ENCODE measurements around the gene KCNA10.

KCNA10 gene

DNA sequence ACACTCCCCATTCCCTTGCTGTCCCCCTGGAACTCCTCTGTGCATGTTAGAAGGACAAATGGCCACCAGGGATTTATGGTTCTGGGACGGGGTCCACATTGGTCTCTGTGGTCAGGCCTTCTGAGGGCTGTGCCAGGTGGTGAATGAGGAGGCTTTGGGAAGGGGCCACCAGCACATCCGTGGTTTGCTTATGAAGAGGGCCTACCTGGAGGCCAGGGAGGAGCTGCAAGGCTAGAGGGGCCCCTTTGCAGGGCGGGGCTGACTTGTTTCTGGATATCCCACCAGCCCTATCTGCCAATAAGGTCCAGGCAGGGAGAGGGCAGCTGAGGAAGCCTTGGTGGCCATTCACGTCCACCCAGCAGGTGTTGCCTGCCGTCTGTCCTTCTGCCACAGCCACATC lies 24.9 kb downstream of the KCNA10 start (continued):
- TF ChIP-seq ZNF175 (tag by site-specific recombination; IDR thresholded peaks at IDR 0.05) = no peak
- TF ChIP-seq BCL11B (tag by site-specific recombination; IDR thresholded peaks at IDR 0.05; ENCODE audit: low read depth) = no peak
- TF ChIP-seq, protein P1, sequence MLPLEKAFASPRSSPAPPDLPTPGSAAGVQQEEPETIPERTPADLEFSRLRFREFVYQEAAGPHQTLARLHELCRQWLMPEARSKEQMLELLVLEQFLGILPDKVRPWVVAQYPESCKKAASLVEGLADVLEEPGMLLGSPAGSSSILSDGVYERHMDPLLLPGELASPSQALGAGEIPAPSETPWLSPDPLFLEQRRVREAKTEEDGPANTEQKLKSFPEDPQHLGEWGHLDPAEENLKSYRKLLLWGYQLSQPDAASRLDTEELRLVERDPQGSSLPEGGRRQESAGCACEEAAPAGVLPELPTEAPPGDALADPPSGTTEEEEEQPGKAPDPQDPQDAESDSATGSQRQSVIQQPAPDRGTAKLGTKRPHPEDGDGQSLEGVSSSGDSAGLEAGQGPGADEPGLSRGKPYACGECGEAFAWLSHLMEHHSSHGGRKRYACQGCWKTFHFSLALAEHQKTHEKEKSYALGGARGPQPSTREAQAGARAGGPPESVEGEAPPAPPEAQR (tag by site-specific recombination; IDR thresholded peaks at IDR 0.05) = no peak
- no peak for TF ChIP-seq ZNF140 (tag by site-specific recombination; IDR thresholded peaks at IDR 0.05)
- TF ChIP-seq ZNF311 (tag by site-specific recombination; IDR thresholded peaks at IDR 0.05; ENCODE audit: borderline replicate concordance) = no peak
- no peak for TF ChIP-seq ZIC2 (tag by site-specific recombination; IDR thresholded peaks at IDR 0.05)

DNA sequence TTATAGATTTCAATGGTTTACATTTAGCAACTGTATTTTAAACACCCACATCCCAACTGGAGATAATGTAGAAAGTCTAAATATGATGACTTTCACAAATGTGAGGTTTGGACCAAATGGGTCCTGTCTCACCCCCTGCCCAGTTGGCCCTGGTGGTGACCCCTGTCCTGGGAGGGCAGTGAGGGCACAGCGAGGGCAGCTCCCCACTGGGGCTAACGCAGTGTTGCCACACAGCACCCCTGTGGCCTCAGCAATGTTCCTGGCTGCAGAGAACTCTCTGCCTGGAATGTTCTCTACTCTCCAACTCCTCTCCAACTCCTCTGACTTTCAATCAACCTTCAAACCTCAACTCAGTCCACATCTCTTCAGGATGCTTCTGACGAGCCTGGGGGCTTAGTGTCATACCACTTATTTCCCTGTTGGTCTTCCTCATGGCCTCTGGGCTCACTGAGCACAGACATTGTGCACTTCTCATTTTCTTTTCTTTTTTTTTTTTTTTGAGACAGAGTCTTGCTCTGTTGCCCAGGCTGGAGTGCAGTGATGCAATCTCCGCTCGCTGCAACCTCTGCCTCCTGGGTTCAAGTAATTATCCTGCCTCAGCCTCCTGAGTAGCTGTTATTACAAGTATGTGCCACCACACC lies 25.8 kb downstream of the KCNA10 start:
- ChIA-PET CTCF (interaction anchor here (0.6 to 7.1 kb wide), 2 partner anchors 33 to 288 kb away, joined by 3 to 241 read pairs; partner anchors contain the start of gene KCNC4), POLR2A (no interaction called here)
- Histone ChIP-seq H3K4me1 (ENCODE audit: control insufficient read depth, insufficient read depth, low read length) (no peaks in the 10 kb centered on the region), H3K4me3 (ENCODE audit: low read depth, low read length) (no peak overlapping the region), H3K27ac (ENCODE audit: extremely low read depth, low read depth, low read length) (no peak overlapping the region), H3K36me3 (ENCODE audit: control insufficient read depth in 2 of 2, insufficient read depth in 1 of 2, low read length in 2 of 2) (no peaks in the 10 kb centered on the region), H3K9me3 (ENCODE audit: control insufficient read depth, insufficient read depth, low read depth, low read length) (no peaks in the 10 kb centered on the region)
- no peak for TF ChIP-seq ZNF501 (tag by site-specific recombination; IDR thresholded peaks at IDR 0.05)
- TF ChIP-seq, protein P2, sequence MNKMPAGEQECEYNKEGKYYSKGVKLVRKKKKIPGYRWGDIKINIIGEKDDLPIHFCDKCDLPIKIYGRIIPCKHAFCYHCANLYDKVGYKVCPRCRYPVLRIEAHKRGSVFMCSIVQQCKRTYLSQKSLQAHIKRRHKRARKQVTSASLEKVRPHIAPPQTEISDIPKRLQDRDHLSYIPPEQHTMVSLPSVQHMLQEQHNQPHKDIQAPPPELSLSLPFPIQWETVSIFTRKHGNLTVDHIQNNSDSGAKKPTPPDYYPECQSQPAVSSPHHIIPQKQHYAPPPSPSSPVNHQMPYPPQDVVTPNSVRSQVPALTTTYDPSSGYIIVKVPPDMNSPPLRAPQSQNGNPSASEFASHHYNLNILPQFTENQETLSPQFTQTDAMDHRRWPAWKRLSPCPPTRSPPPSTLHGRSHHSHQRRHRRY (tag by site-specific recombination; IDR thresholded peaks at IDR 0.05) = no peak
- no peak for TF ChIP-seq ZNF366 (tag by site-specific recombination; conservative IDR thresholded peaks at IDR 0.05)
- TF ChIP-seq, protein P3, sequence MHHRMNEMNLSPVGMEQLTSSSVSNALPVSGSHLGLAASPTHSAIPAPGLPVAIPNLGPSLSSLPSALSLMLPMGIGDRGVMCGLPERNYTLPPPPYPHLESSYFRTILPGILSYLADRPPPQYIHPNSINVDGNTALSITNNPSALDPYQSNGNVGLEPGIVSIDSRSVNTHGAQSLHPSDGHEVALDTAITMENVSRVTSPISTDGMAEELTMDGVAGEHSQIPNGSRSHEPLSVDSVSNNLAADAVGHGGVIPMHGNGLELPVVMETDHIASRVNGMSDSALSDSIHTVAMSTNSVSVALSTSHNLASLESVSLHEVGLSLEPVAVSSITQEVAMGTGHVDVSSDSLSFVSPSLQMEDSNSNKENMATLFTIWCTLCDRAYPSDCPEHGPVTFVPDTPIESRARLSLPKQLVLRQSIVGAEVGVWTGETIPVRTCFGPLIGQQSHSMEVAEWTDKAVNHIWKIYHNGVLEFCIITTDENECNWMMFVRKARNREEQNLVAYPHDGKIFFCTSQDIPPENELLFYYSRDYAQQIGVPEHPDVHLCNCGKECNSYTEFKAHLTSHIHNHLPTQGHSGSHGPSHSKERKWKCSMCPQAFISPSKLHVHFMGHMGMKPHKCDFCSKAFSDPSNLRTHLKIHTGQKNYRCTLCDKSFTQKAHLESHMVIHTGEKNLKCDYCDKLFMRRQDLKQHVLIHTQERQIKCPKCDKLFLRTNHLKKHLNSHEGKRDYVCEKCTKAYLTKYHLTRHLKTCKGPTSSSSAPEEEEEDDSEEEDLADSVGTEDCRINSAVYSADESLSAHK (tag by site-specific recombination; IDR thresholded peaks at IDR 0.05) = no peak
- no peak for TF ChIP-seq ZNF610 (tag by site-specific recombination; IDR thresholded peaks at IDR 0.05; ENCODE audit: borderline replicate concordance)
- TF ChIP-seq KLF9 (tag by site-specific recombination; IDR thresholded peaks at IDR 0.05; ENCODE audit: low read depth) = no peak
- TF ChIP-seq, protein P4, sequence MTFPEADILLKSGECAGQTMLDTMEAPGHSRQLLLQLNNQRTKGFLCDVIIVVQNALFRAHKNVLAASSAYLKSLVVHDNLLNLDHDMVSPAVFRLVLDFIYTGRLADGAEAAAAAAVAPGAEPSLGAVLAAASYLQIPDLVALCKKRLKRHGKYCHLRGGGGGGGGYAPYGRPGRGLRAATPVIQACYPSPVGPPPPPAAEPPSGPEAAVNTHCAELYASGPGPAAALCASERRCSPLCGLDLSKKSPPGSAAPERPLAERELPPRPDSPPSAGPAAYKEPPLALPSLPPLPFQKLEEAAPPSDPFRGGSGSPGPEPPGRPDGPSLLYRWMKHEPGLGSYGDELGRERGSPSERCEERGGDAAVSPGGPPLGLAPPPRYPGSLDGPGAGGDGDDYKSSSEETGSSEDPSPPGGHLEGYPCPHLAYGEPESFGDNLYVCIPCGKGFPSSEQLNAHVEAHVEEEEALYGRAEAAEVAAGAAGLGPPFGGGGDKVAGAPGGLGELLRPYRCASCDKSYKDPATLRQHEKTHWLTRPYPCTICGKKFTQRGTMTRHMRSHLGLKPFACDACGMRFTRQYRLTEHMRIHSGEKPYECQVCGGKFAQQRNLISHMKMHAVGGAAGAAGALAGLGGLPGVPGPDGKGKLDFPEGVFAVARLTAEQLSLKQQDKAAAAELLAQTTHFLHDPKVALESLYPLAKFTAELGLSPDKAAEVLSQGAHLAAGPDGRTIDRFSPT (tag by site-specific recombination; IDR thresholded peaks at IDR 0.05) = no peak
- no peak for TF ChIP-seq ZNF514 (tag by site-specific recombination; IDR thresholded peaks at IDR 0.05)
- no peak for TF ChIP-seq ZIC2 (tag by site-specific recombination; IDR thresholded peaks at IDR 0.05)
- TF ChIP-seq SALL2 (tag by site-specific recombination; IDR thresholded peaks at IDR 0.05; ENCODE audit: borderline replicate concordance) = no peak
- no peak for TF ChIP-seq ZNF350 (tag by site-specific recombination; IDR thresholded peaks at IDR 0.05)
- TF ChIP-seq ZNF202 (tag by site-specific recombination; IDR thresholded peaks at IDR 0.05; ENCODE audit: borderline replicate concordance) = no peak
- TF ChIP-seq, protein P5, sequence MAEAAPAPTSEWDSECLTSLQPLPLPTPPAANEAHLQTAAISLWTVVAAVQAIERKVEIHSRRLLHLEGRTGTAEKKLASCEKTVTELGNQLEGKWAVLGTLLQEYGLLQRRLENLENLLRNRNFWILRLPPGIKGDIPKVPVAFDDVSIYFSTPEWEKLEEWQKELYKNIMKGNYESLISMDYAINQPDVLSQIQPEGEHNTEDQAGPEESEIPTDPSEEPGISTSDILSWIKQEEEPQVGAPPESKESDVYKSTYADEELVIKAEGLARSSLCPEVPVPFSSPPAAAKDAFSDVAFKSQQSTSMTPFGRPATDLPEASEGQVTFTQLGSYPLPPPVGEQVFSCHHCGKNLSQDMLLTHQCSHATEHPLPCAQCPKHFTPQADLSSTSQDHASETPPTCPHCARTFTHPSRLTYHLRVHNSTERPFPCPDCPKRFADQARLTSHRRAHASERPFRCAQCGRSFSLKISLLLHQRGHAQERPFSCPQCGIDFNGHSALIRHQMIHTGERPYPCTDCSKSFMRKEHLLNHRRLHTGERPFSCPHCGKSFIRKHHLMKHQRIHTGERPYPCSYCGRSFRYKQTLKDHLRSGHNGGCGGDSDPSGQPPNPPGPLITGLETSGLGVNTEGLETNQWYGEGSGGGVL (tag by site-specific recombination; IDR thresholded peaks at IDR 0.05) = no peak
- no peak for TF ChIP-seq SCRT2 (tag by site-specific recombination; IDR thresholded peaks at IDR 0.05)
- TF ChIP-seq WT1 (tag by site-specific recombination; IDR thresholded peaks at IDR 0.05) = no peak
- TF ChIP-seq SCRT1 (tag by site-specific recombination; IDR thresholded peaks at IDR 0.05; ENCODE audit: borderline replicate concordance) = no peak
- TF ChIP-seq ZFP41 (tag by site-specific recombination; IDR thresholded peaks at IDR 0.05; ENCODE audit: borderline replicate concordance) = no peak
